Measurements from ENCODE around the gene RCBTB2.

- no peak for TF ChIP-seq CTCF (IDR thresholded peaks at IDR 0.05; ENCODE audit: low read length)
- no peak for TF ChIP-seq EZH2 (IDR thresholded peaks at IDR 0.05; ENCODE audit: borderline replicate concordance, low read length)
Observed at GRCh38 chr13:48486362-48486761, 46.5 kb downstream of the RCBTB2 start.

Measured in OCI-LY1 (cell line).